Breast epithelium (tissue), 4 donors: ENCODE measurements around the gene SCRG1. TPM values are rescaled to one million over a fixed set of nuclear protein-coding genes. Genes with fewer than 3 reads are reported as not detected.

Experiments
- DNase-seq, 2 donors: peaks; one replicate each; pipeline ENCODE4 v3.0.0-alpha.2; 2019; ENCODE audit warnings: low spot score in 2 of 2
- H3K27ac ChIP-seq, 2 donors: fragments of 200-600 bp; sonication (generic) in 1 of 2; one replicate each; pipeline ENCODE4 v1.5.1; 2016 to 2019; ENCODE audit warnings: mild to moderate bottlenecking in 1 of 2
- H3K27me3 ChIP-seq, 2 donors: fragments of 200-600 bp; sonication (generic) in 1 of 2; one replicate each; pipeline versions ENCODE4 v1.5.1 to v1.6.0; 2017 to 2019; ENCODE audit warnings: control low read depth in 1 of 2, mild to moderate bottlenecking in 1 of 2
- H3K36me3 ChIP-seq: fragments of 200-600 bp; one replicate; pipeline ENCODE4 v1.5.1; 2019
- H3K4me1 ChIP-seq, 2 donors: fragments of 200-600 bp; sonication (generic); one replicate each; pipeline ENCODE4 v1.5.1; 2016 to 2019; ENCODE audit warnings: control low read depth in 1 of 2
- H3K4me3 ChIP-seq, 3 donors: fragments of 200-600 bp; sonication (generic); 1 replicate in 2 of 3; 2 replicates in 1 of 3; pipeline ENCODE4 v1.5.1; 2016 to 2019; ENCODE audit warnings: mild to moderate bottlenecking in 3 of 3, moderate library complexity in 2 of 3
- H3K9me3 ChIP-seq, 2 donors: fragments of 200-600 bp; sonication (generic) in 1 of 2; one replicate each; pipeline ENCODE4 v1.5.1; 2016 to 2019; ENCODE audit warnings: control low read depth in 1 of 2
- POLR2A ChIP-seq: fragments of 450-650 bp; IDR thresholded peaks from one replicate; pipeline ENCODE4 v1.6.1; 2016; ENCODE audit warnings: antibody characterized with exemption, mild to moderate bottlenecking, moderate library complexity
- POLR2AphosphoS5 ChIP-seq, 3 donors: sonication (generic); formaldehyde crosslinking; IDR thresholded peaks; one replicate each; pipeline ENCODE4 v1.6.1; 2017; ENCODE audit warnings: antibody characterized with exemption in 3 of 3
- intact Hi-C: fragments of 100-400 bp; cut with DNase I; formaldehyde crosslinking; loops from one replicate; pipeline ENCODE4 v1.15.1; 2023; ENCODE audit warnings: low total_unique reads
- total RNA-seq, 3 donors: library from RNA; depleted of rRNA; stranded (reverse); fragments of >200 nt; gene quantifications; one replicate each; pipeline ENCODE4 v1.1.0, GENCODE V29; 2016
- TF ChIP-seq, protein P1 (sequence below), 3 donors: fragments of 450-650 bp; IDR thresholded peaks; one replicate each; pipeline ENCODE4 v1.5.1; 2016 to 2017; ENCODE audit warnings: antibody characterized with exemption in 3 of 3, mild to moderate bottlenecking in 3 of 3, moderate library complexity in 3 of 3

The SCRG1 gene
- total RNA-seq = 1 to 10 TPM in 1 of 3 donors, under 1 TPM in 2; under 0.01 to 4.0 (median 0.48) TPM

DNA sequence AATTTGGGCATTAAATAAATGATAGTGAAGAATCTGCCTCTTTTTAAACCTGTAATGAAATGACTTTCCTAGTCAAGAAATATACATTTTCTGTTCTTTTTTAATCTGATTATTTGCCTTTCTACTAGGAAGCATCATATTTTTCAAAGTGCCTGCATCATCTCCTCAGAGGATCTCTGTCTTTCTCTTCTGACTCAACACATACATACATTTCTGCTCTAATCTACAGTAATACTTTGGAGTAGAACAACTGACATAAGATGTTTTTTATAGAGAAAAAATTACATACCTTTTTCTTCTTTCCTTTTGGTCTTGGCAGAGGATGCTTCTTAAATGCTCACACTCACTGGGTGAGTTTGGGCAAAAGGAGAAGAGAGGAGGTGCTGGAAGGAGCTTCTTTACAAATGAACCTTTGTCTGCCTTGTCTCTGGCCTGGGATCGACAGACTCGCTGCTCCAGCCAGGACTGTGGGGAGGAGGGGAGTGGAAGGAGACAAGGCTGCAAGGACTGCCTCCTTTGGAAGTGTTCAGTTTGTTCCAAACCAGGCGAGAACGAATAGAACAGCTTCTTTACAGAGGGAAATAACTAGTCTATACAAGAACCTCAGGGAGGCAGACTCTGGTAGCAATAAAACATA lies at the start of gene SCRG1:
Gene SCRG1, minus strand, starts transcription at position 338 of the 637 bp plus-strand sequence. CDS start 7,702 bp downstream, outside the sequence.
- Histone ChIP-seq H3K4me1 (no peaks in the 10 kb centered on the region), H3K27me3 (no peaks in the 10 kb centered on the region), H3K9me3 (no peaks in the 10 kb centered on the region), H3K27ac (peak within 1 kb of the TSS; percentile 35 to 44), H3K4me3 (peak within 1 kb of the TSS in 1 of 3 donors; percentile 1), H3K36me3 (no peaks in the 10 kb centered on the region)
- intact Hi-C loops = no loop called here
- TF ChIP-seq POLR2A = no peak
- peak in 1 of 2 donors; percentile 66 for DNase-seq

DNA sequence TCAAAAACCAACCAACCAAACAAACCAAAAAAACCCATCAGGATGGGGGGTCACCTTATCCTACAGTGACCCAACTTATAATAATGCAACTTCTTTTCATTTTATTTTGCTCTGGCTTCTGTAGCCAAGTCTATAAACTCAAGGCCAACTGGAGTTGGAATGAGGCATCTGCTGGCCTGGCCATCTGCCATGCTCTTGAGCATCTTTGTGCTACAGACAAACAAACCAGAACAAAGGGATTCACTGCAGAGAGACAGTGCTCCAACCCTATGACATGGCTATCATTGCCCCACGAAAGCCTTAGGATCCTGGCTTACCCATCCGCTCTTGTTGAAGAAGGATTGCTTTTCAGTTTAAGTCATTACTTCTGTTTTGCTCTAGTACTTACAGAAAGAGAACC lies 49.2 kb upstream of the SCRG1 start:
- H3K27me3 ChIP-seq = no peaks in the 10 kb centered on the region
- H3K36me3 ChIP-seq = no peaks in the 10 kb centered on the region
- H3K4me1 ChIP-seq = no peaks in the 10 kb centered on the region
- no peaks in the 10 kb centered on the region for H3K9me3 ChIP-seq
- DNase-seq = no peak
- no peak overlapping the region for H3K27ac ChIP-seq
- intact Hi-C loops = no loop called here
- TF ChIP-seq POLR2AphosphoS5 (IDR thresholded peaks at IDR 0.05) (no peak), POLR2A (no peak)
- TF ChIP-seq, protein P1, sequence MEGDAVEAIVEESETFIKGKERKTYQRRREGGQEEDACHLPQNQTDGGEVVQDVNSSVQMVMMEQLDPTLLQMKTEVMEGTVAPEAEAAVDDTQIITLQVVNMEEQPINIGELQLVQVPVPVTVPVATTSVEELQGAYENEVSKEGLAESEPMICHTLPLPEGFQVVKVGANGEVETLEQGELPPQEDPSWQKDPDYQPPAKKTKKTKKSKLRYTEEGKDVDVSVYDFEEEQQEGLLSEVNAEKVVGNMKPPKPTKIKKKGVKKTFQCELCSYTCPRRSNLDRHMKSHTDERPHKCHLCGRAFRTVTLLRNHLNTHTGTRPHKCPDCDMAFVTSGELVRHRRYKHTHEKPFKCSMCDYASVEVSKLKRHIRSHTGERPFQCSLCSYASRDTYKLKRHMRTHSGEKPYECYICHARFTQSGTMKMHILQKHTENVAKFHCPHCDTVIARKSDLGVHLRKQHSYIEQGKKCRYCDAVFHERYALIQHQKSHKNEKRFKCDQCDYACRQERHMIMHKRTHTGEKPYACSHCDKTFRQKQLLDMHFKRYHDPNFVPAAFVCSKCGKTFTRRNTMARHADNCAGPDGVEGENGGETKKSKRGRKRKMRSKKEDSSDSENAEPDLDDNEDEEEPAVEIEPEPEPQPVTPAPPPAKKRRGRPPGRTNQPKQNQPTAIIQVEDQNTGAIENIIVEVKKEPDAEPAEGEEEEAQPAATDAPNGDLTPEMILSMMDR (IDR thresholded peaks at IDR 0.05) = no peak
- no peak overlapping the region for H3K4me3 ChIP-seq

DNA sequence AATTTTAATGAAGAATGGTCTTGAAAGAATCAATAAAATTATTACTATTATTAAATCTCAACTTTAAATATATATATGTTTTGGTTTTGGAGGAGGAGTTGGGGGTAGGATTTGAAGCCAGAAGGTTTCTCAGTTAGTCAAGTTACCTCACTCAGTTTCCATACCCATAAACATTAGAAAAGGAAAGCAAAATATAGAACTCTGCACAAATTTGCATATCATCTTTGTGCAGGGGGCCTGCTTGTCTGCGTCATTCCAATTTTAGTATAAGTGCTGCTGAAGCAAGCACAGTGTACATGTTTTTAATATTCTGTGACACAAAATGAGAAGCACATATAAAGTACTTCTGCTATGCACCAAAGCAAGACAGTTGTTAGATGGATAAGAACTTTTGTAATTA lies 47.5 kb upstream of the SCRG1 start:
- intact Hi-C loops = no loop called here

DNA sequence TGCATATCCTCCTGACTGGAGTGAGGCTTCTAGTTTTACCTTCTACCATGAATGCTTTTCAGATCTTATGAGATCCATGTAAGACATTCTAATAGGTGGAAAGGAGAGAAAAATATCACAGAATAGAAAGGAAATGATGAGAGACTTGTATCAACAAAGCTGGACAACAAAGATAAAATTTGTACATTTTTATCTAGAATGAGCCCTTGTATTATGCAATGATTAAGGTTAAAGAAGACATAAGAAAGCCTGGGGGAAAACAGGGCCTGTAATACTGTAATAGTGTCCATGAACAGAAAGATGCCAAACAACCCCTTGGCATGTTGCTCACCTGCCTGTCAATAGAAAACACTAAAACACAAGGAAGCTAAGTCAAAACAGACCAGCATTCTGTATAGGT lies 44.2 kb upstream of the SCRG1 start:
- intact Hi-C loops = no loop called here
- Histone ChIP-seq H3K9me3 (peaks cover 0 to 4% of the 10 kb centered on the region in 2 donors), H3K27ac (no peak overlapping the region), H3K4me3 (no peak overlapping the region), H3K27me3 (no peaks in the 10 kb centered on the region), H3K4me1 (no peaks in the 10 kb centered on the region), H3K36me3 (no peaks in the 10 kb centered on the region)
- DNase-seq = no peak
- no peak for TF ChIP-seq POLR2A
- TF ChIP-seq, protein P1 (IDR thresholded peaks at IDR 0.05) = no peak
- no peak for TF ChIP-seq POLR2AphosphoS5 (IDR thresholded peaks at IDR 0.05)

More for the DNA sequence above, 47.5 kb upstream of the SCRG1 start:
- Histone ChIP-seq H3K9me3 (no peaks in the 10 kb centered on the region), H3K27me3 (no peaks in the 10 kb centered on the region), H3K36me3 (no peaks in the 10 kb centered on the region), H3K4me3 (no peak overlapping the region), H3K27ac (no peak overlapping the region), H3K4me1 (no peaks in the 10 kb centered on the region)
- no peak for TF ChIP-seq POLR2A
- no peak for TF ChIP-seq POLR2AphosphoS5 (IDR thresholded peaks at IDR 0.05)
- TF ChIP-seq, protein P1 (IDR thresholded peaks at IDR 0.05) = no peak
- no peak for DNase-seq

DNA sequence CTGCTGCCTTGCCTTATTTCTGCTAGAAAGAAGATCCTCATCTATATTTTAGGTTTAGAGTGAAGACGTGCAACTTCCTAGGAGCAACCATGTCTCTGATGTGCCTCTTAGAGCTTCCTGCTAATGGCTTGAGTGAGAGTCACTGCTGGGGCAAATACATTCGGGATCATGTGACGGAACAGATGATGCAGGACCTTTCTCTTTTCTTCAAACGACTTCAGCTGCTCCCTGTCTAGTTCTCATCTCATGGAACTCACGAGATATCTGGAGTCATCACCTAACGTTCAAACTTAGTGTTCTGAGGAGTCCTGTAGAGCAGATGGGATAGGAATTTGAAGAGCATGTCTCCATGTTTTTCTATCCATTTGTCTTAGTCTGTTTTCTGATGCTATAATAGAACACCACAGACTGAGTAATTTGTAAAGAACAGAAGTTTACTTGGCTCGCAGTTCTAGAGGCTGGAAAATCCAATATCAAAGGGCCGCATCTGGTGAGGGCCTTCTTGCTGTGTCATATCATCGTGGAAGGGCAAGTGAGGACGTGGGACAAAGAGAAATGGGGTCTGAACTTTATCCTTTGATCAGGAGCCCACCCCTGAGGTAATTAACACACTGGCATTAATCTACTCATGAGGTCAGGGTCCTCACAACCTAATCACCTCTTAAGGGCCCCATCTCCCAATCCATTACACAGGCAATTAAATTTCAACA lies 43.5 kb upstream of the SCRG1 start:
- TF ChIP-seq POLR2AphosphoS5 (IDR thresholded peaks at IDR 0.05) (no peak), POLR2A (no peak)
- TF ChIP-seq, protein P1 (IDR thresholded peaks at IDR 0.05) = no peak
- Histone ChIP-seq H3K27ac (no peak overlapping the region), H3K27me3 (no peaks in the 10 kb centered on the region), H3K4me1 (no peaks in the 10 kb centered on the region), H3K9me3 (peaks cover 0 to 4% of the 10 kb centered on the region in 2 donors), H3K36me3 (no peaks in the 10 kb centered on the region), H3K4me3 (no peak overlapping the region)
- DNase-seq = no peak
- intact Hi-C loops = no loop called here
